Retinal pigment epithelial cell (primary cell): ENCODE measurements around the gene ERVK3-1.

Experiments used
- DNase-seq: peaks from one replicate; pipeline ENCODE4 v3.0.0-alpha.2; 2010; ENCODE audit warnings: low read depth
- H3K4me3 ChIP-seq: 2 replicates; pipeline ENCODE4 v1.5.1; 2011; ENCODE audit warnings: mild to moderate bottlenecking, low read length, control low read depth, moderate library complexity
- CTCF ChIP-seq: conservative IDR thresholded peaks from 2 replicates; pipeline ENCODE4 v1.5.1; 2011; ENCODE audit warnings: low read depth, low read length, control low read depth, inconsistent platforms

ERVK3-1 gene

GRCh38 chr19:58318297-58318696, 13.1 kb downstream of the ERVK3-1 start:
- TF ChIP-seq CTCF = no peak

GRCh38 chr19:58319241-58319640, 14.1 kb downstream of the ERVK3-1 start:
- no peak for DNase-seq
- TF ChIP-seq CTCF = no peak
- H3K4me3 ChIP-seq = no peak overlapping the region

More at GRCh38 chr19:58318297-58318696, 13.1 kb downstream of the ERVK3-1 start:
- H3K4me3 ChIP-seq = no peak overlapping the region
- no peak for DNase-seq

DNA sequence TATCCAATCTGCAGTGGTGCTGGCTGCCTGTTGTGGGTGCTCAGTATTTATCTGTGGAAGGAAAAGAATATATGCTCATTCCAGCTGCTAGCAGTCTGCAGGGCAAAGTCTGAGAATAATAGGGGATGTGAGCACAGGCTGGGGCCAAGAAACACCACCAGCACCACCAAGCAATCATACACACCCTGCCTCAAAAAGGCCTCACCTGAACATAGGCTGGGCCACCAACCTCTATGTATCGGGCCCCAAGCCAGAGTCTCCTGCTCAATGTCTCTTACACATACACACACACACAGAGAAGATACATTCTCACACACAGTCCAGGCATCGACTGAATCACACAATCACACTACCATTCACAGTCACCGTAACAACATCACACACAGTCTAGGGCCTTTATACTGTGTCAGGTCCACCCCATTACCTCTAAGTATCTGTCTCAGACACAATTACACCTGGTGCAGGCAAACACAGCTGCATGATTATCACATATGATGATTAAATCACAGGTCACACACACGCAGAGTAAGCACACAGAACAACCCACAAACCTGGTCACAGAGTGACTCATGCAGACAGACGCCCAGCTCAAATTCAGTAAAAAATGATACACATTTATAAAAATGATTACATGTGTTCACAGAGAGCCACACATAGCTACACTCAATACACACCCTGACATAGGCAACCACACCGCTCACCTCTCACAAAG, 20.3 kb downstream of the ERVK3-1 start:
- TF ChIP-seq CTCF = no peak
- peak overlapping the region; percentile 96 for H3K4me3 ChIP-seq
- DNase-seq = no peak

GRCh38 chr19:58326501-58326913, 21.3 kb downstream of the ERVK3-1 start:
- H3K4me3 ChIP-seq = peak overlapping the region; percentile 96
- no peak for TF ChIP-seq CTCF
- no peak for DNase-seq

DNA sequence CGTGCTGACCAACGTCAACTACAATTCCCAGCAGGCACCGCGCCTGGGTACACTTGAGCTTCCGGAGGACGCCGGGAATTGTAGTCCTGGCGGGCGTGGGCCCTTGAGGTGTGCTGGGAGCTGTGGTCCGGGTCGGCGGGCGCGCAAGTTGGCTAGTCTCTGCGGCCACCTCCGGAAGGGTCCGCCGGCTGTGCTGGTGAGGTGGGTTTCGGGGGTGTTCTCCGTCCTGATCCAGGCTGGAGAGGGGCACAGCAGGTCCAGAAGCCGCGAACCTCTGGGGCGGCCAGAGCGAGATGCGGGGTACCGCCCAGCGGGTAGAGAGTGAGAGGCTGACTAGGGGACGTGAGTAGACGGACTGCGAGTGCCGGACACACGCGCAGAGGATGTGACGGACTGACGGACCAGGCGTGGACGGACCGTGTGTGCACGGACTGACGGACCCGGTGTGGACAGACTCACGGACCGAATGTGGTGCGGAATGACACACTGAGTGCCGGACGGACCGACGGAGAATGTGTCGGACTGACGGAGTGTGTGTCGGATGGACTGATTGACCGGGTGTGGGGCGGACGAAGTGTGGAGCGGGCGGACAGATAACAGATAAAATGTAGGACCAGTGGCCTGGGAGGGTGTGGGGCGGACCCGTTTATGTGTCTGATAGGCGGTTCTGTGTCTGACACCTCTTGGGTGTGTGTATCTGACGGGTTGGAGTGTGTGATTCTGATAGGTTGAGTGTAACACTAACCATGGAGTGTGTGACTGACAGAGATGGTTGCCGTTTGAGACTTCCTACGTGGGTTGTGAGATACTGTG, 21.9 kb downstream of the ERVK3-1 start, which contains the start of gene ZSCAN22:
ZSCAN22 (plus strand) TSS at position 81 of the 813 bp plus-strand sequence. CDS start 7,809 bp downstream, outside the sequence.
- peak within 1 kb of the TSS; percentile 96 for H3K4me3 ChIP-seq
- DNase-seq = peak; percentile 82
- TF ChIP-seq CTCF = no peak

GRCh38 chr19:58328999-58329398, 23.8 kb downstream of the ERVK3-1 start:
- no peak for DNase-seq
- TF ChIP-seq CTCF = peak; percentile 22
- no peak overlapping the region for H3K4me3 ChIP-seq
